Stimulated activated naive B cell treated with anti-CD40 and anti-IgM and Interleukin-4, amounts not matched to agents 10 μg/mL and 1 μg/mL and 100 μg/mL, for 72 hours (primary cell): ENCODE measurements around the gene CDH23.

Source experiments
- ATAC-seq, 2 donors: fragments of 150-1000 bp; cut with Tn5 transposase; replicated peaks; 2 replicates each; pipeline ENCODE4 v1.10.0; 2021; ENCODE audit warnings: moderate library complexity in 1 of 2
- DNase-seq: peaks from one replicate; pipeline ENCODE4 v3.0.0; 2021
- H3K27ac Mint-ChIP-seq: one replicate; pipeline ENCODE4 v1.8.0; 2022; ENCODE audit warnings: mild to moderate bottlenecking, mixed read lengths
- H3K27me3 Mint-ChIP-seq, 2 donors: one replicate each; pipeline ENCODE4 v1.8.0; 2022; ENCODE audit warnings: mixed read lengths in 2 of 2
- H3K36me3 Mint-ChIP-seq, 2 donors: one replicate each; pipeline ENCODE4 v1.8.0; 2022; ENCODE audit warnings: mixed read lengths in 2 of 2, mild to moderate bottlenecking in 1 of 2
- H3K4me1 Mint-ChIP-seq, 2 donors: one replicate each; pipeline ENCODE4 v1.8.0; 2022; ENCODE audit warnings: mixed read lengths in 2 of 2, mild to moderate bottlenecking in 1 of 2
- H3K4me3 Mint-ChIP-seq, 2 donors: one replicate each; pipeline ENCODE4 v1.8.0; 2022; ENCODE audit warnings: mild to moderate bottlenecking in 2 of 2, mixed read lengths in 2 of 2, moderate library complexity in 1 of 2
- H3K9me3 Mint-ChIP-seq, 2 donors: one replicate each; pipeline ENCODE4 v1.8.0; 2022; ENCODE audit warnings: mixed read lengths in 2 of 2, mild to moderate bottlenecking in 1 of 2

The CDH23 gene

GRCh38 chr10:71795248-71795647 lies 398.5 kb downstream of the CDH23 start:
- DNase-seq (no peak), ATAC-seq (no peak)
- H3K4me1 Mint-ChIP-seq = peaks cover 24 to 29% of the 10 kb centered on the region in 2 donors
- peaks cover 0 to 1% of the 10 kb centered on the region in 2 donors for H3K9me3 Mint-ChIP-seq
- H3K27ac Mint-ChIP-seq = no peak overlapping the region
- peaks cover 0 to 3% of the 10 kb centered on the region in 2 donors for H3K36me3 Mint-ChIP-seq
- peaks cover 22 to 32% of the 10 kb centered on the region in 2 donors for H3K27me3 Mint-ChIP-seq
- H3K4me3 Mint-ChIP-seq = no peak overlapping the region

GRCh38 chr10:71796749-71797405 lies 400.2 kb downstream of the CDH23 start:
- Mint-ChIP-seq H3K27ac (no peak overlapping the region), H3K9me3 (peaks cover 0 to 1% of the 10 kb centered on the region in 2 donors), H3K36me3 (peaks cover 0 to 3% of the 10 kb centered on the region in 2 donors), H3K4me1 (peaks cover 21 to 26% of the 10 kb centered on the region in 2 donors), H3K4me3 (no peak overlapping the region), H3K27me3 (peaks cover 22 to 32% of the 10 kb centered on the region in 2 donors)
- ATAC-seq (no peak), DNase-seq (no peak)

- Mint-ChIP-seq H3K27me3 (peaks cover 22 to 38% of the 10 kb centered on the region in 2 donors), H3K27ac (no peak overlapping the region), H3K9me3 (peaks cover 0 to 1% of the 10 kb centered on the region in 2 donors), H3K4me3 (no peak overlapping the region), H3K4me1 (peaks cover 21 to 32% of the 10 kb centered on the region in 2 donors), H3K36me3 (peaks cover 0 to 3% of the 10 kb centered on the region in 2 donors)
- no peak for ATAC-seq
- no peak for DNase-seq
Observed at GRCh38 chr10:71797533-71798307, 401.0 kb downstream of the CDH23 start.

GRCh38 chr10:71798308-71798624 lies 401.5 kb downstream of the CDH23 start:
- Mint-ChIP-seq H3K4me1 (peaks cover 21 to 32% of the 10 kb centered on the region in 2 donors), H3K9me3 (peaks cover 0 to 1% of the 10 kb centered on the region in 2 donors), H3K36me3 (peaks cover 0 to 3% of the 10 kb centered on the region in 2 donors), H3K27ac (no peak overlapping the region), H3K27me3 (peaks cover 22 to 38% of the 10 kb centered on the region in 2 donors), H3K4me3 (no peak overlapping the region)
- DNase-seq = no peak
- no peak for ATAC-seq

- peaks cover 16 to 31% of the 10 kb centered on the region in 2 donors for H3K27me3 Mint-ChIP-seq
- ATAC-seq (no peak), DNase-seq (no peak)
- H3K36me3 Mint-ChIP-seq = peaks cover 0 to 3% of the 10 kb centered on the region in 2 donors
- peaks cover 0 to 1% of the 10 kb centered on the region in 2 donors for H3K9me3 Mint-ChIP-seq
- H3K27ac Mint-ChIP-seq = no peak overlapping the region
- H3K4me3 Mint-ChIP-seq = no peak overlapping the region
- peaks cover 23 to 34% of the 10 kb centered on the region in 2 donors for H3K4me1 Mint-ChIP-seq
Observed at GRCh38 chr10:71799112-71799511, 402.4 kb downstream of the CDH23 start.

GRCh38 chr10:71799608-71800453 lies 403.1 kb downstream of the CDH23 start:
- Mint-ChIP-seq H3K4me3 (no peak overlapping the region), H3K36me3 (no peaks in the 10 kb centered on the region), H3K9me3 (peaks cover 0 to 1% of the 10 kb centered on the region in 2 donors), H3K27me3 (peaks cover 13 to 33% of the 10 kb centered on the region in 2 donors), H3K27ac (no peak overlapping the region), H3K4me1 (peaks cover 24 to 39% of the 10 kb centered on the region in 2 donors)
- no peak for ATAC-seq
- DNase-seq = no peak

GRCh38 chr10:71801361-71801760 lies 404.6 kb downstream of the CDH23 start:
- Mint-ChIP-seq H3K27me3 (peaks cover 8 to 25% of the 10 kb centered on the region in 2 donors), H3K4me1 (peaks cover 27 to 39% of the 10 kb centered on the region in 2 donors), H3K9me3 (no peaks in the 10 kb centered on the region), H3K4me3 (peak overlapping the region in 1 of 2 donors; percentile 2), H3K36me3 (no peaks in the 10 kb centered on the region), H3K27ac (peak overlapping the region; percentile 82)
- peak; percentile 97 to 98 for ATAC-seq
- peak; percentile 58 for DNase-seq

- ATAC-seq (no peak), DNase-seq (no peak)
- Mint-ChIP-seq H3K4me1 (peaks cover 24 to 34% of the 10 kb centered on the region in 2 donors), H3K9me3 (no peaks in the 10 kb centered on the region), H3K27ac (no peak overlapping the region), H3K36me3 (no peaks in the 10 kb centered on the region), H3K27me3 (peaks cover 6 to 25% of the 10 kb centered on the region in 2 donors), H3K4me3 (no peak overlapping the region)
Observed at GRCh38 chr10:71802235-71802634, 405.5 kb downstream of the CDH23 start.

GRCh38 chr10:71802715-71803488 lies 406.2 kb downstream of the CDH23 start:
- DNase-seq (no peak), ATAC-seq (no peak)
- Mint-ChIP-seq H3K9me3 (no peaks in the 10 kb centered on the region), H3K4me1 (peaks cover 17 to 27% of the 10 kb centered on the region in 2 donors), H3K36me3 (no peaks in the 10 kb centered on the region), H3K27me3 (peaks cover 4 to 32% of the 10 kb centered on the region in 2 donors), H3K4me3 (no peak overlapping the region), H3K27ac (peak overlapping the region; percentile 31)

- Mint-ChIP-seq H3K4me1 (peaks cover 15 to 21% of the 10 kb centered on the region in 2 donors), H3K27ac (no peak overlapping the region), H3K9me3 (no peaks in the 10 kb centered on the region), H3K27me3 (peaks cover 8 to 43% of the 10 kb centered on the region in 2 donors), H3K4me3 (no peak overlapping the region), H3K36me3 (no peaks in the 10 kb centered on the region)
- DNase-seq (no peak), ATAC-seq (no peak)
Observed at GRCh38 chr10:71804077-71804476, 407.4 kb downstream of the CDH23 start.

GRCh38 chr10:71805776-71806703 lies 409.3 kb downstream of the CDH23 start:
- no peak overlapping the region for H3K27ac Mint-ChIP-seq
- H3K27me3 Mint-ChIP-seq = peaks cover 12 to 49% of the 10 kb centered on the region in 2 donors
- no peaks in the 10 kb centered on the region for H3K9me3 Mint-ChIP-seq
- ATAC-seq (no peak), DNase-seq (no peak)
- peaks cover 10 to 21% of the 10 kb centered on the region in 2 donors for H3K4me1 Mint-ChIP-seq
- no peak overlapping the region for H3K4me3 Mint-ChIP-seq
- H3K36me3 Mint-ChIP-seq = no peaks in the 10 kb centered on the region

GRCh38 chr10:71806704-71807556 lies 410.2 kb downstream of the CDH23 start:
- Mint-ChIP-seq H3K4me1 (peaks cover 6 to 12% of the 10 kb centered on the region in 2 donors), H3K4me3 (no peak overlapping the region), H3K27ac (no peak overlapping the region)

More at GRCh38 chr10:71806704-71807556, 410.2 kb downstream of the CDH23 start:
- H3K27me3 Mint-ChIP-seq = peaks cover 12 to 49% of the 10 kb centered on the region in 2 donors
- H3K36me3 Mint-ChIP-seq = no peaks in the 10 kb centered on the region
- no peaks in the 10 kb centered on the region for H3K9me3 Mint-ChIP-seq
- DNase-seq (no peak), ATAC-seq (no peak)
